ENCODE measurements around the gene CACNA1C.

DNA sequence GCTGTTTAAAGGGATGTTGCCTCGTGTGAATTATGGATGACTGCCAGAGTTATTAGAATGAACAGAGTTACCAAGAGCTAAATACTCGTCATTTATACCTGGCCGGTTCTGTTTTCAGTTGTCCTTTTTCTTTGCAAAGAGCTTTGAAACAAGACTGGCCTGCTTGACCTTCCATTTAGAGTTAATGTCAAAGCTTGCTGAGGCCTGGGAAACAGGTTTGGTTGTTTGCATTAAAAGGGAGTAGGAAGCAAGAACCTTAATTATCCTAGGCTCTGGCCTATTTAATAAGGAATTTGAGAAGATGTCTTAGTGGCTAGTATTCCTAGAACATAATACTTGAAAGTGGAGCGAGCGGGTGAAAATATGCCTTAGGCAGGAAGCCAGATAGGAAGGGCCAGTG is 233.3 kb downstream of the CACNA1C start:
- TF ChIP-seq GATA3 (IDR thresholded peaks at IDR 0.05; ENCODE audit: low read depth, low read length) (no peak), GATA2 (IDR thresholded peaks at IDR 0.05; ENCODE audit: low read depth, low read length) (no peak)
